Amniotic stem cell (primary cell): ENCODE measurements around the gene ZNF124.
"Not testable (repeated sequence)": the region's sequence is repeated elsewhere in the genome, so short reads cannot be mapped to it uniquely, and the experiment has no call there.

Experiments used
- DNase-seq: peaks from one replicate; lab custom pipeline; 2025; lab: John Stamatoyannopoulos, UW

Gene ZNF124

DNA sequence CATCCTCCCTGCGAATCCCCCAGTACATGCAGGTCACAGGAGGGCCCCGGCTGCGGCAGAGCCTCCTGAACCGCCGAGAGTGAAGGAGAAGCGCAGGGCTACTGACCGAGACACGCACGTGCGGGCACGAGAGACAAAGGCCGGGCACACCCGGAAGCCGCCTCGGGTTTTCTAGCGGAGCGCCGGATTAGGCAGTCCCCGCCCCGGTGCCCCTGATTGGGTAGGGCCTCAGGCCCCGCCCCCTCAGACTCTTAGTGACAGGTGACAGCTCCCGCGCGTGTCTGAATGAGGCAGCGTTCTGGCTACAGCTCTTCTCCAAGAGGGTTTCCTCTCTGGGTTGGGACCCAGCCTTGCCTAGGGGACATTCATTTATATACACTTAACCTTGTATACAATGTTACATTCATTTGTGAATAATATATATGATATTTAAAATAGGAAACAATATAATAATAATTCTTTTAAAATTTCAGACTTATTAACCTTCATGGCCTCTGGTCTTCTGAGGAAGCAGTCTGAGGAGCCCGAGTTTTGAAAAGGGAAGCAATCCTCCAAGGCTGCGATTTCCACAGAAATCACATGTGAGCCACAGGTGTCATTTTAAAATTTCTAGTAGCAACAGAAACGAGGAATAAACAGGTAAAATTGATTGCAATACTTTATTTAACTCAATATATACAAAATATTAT, at the start of gene ZNF124:
Gene ZNF124, minus strand, starts transcription at position 146 of the 689 bp plus-strand sequence. Its CDS starts 143 bp downstream, at position 3.
- DNase-seq = not testable (repeated sequence)

DNA sequence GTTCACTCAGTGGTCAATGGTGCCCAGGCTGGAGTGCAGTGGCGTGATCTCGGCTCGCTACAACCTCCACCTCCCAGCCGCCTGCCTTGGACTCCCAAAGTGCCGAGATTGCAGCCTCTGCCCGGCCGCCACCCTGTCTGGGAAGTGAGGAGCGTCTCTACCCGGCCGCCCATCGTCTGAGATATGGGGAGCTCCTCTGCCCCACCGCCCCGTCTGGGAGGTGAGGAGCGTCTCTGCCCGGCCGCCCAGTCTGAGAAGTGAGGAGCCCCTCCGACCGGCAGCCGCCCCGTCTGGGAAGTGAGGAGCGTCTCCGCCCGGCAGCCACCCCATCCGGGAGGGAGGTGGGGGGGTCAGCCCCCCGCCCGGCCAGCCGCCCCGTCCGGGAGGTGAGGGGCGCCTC, 48.5 kb upstream of the ZNF124 start:
- DNase-seq = not testable (repeated sequence)

DNA sequence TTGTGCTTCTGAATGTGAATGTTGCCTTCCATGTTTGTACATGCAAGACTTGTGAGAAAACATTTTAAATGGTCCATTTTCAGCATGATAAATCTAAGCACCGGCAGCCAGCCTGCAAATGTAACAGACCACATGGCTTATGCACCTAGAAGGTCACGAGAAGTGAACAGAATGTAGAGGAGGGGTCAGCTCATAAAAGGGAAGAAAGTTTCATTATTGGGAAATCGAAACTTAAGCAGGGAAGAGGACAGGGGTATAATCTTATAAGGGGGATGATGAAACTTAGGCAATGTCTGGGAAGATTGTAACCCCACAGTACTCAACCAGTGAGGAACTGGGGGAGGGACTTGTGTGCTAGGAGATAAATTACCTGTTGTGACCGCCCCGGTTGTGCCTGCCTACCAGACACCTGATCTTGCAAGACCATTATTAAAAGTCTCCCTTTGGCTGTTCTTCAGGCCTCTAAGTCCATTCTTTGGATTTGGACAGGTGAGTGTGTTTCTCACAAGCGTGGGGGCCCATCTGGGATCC, 46.4 kb upstream of the ZNF124 start:
- DNase-seq = no peak

DNA sequence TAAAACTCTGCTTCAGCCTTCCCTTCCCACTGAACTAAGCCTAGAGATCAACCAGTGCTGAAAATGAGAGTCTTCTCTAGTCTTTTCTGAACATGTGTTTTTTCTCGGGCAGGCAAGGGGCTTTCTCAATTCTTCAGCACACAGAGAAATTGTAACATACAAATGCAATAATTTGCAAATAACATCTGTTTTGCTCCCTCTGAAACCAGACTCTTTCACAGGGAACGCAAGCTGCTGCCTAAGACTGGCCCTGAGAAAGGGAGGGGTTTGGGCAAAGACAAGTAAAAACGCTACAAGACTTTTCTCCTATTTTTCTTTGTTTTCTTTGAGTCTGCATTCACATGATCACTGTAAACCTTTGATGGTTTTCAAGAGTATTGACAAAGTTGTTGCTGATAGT, 44.4 kb upstream of the ZNF124 start:
- DNase-seq = no peak

DNA sequence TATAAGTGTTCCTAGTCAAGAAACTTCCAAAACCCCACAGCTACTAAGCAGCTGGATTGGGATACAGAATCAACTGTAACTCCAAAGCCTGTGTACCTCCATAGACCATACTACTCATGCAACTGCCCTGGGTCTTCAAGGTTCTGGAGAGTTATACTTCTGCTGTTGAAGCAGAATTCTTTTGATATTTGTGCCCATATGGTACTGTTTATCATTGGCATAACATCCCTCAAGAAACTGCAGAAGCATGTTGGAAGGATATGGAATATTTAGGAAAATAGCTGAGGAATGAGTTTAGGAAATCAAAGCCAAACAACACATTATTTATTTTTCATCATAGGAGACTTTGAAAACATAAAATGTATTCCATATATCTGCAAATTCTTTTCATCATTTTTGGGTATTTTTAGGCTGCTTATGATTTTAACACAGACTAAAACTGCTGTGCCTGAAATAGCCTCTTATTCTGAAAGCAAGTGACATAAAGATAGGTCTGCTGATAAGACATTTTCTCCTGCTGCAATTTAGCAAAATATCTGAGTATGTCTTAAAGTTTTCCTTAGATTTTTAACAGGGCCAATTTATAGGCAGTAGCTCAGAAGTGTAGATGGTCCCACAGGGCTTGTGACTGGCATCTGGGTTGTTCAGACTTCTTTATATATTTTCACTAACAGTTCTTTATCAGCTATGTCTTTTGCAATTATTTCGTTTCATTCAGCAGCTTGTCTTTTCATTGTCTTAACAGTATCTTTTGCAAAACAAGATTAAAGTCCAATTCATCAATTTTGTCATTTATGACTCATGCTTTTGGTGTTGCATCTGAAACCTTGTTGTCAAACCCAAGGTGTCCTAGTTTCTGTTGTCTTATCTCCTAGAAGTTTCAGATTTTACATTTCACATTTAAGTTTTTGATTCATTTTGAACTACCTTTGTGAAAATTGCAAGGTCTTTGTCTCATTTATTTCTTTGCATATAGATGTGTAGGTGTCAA, 41.1 kb upstream of the ZNF124 start:
- no peak for DNase-seq

DNA sequence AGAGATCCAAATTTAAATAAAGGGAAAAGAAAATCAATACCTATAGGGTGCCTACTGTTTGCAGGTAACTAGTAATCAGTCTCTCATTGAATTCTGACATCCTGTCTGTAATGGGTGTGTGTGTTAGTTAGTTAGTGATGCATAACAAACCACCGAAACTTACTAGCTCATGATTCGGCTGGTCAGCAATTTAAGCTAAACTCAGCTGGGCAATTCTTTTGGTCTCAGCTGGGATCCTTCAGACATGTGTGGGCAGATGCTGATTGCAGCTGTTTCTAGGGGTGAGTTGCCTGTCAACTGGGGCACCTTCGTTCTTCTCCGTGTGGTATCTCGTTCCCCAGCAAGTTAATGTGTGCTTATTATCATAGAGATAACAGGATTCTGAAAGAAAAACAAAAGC, 40.2 kb upstream of the ZNF124 start:
- no peak for DNase-seq

DNA sequence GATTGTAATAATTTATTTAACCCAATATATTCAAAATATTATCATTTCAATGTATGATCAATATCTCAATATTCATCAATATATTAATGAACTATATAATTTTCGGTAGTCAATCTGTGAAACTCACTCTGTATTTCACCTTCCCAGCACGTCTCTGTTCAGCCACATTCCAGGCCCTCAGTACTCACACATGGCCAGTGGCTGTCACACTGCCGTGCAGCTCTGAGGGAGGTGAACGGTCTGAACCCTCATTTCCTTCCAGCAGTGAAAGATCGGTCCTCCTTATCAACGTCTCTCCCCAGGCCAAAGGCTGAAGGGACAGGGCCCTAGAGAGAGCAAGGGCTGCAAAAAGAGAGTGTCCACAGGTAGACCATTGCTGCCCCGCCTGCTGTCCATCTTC, 39.5 kb upstream of the ZNF124 start:
- DNase-seq = no peak

DNA sequence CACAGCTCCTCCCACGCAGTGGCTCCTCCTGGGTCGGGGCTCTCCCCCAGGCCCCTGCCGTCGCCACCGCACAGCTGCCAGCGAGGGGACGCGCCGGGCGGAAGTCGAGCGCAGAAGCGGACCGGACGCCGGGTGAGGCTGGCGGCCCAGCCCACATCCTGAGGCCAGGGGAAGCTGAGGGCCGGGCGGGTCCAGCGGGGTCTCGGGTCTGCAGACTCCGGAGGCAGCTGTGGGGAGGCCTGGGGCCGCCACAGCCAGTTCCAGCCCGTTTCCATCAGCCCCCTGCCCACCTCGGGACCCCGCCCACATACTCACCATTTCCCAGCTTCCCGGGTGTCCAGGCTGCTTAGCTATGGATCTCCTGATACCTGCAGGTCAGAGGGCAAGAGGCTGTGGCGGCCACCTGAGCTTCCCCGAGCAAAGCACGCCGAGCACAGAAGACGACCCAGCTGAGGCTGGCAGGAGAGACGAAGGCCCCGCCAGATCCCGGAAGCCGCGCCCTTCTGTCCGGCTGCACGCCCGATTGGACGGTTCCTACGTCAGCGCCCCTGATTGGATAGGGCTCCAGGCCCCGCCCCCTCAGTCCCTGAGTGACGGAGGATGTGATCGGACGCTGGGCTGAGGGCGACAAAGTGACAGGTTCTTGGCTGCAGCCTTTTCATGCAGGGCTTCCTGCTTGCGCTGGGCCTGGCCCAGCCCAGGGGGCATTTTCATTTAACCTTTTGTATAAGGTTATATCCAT, 38.7 kb upstream of the ZNF124 start:
- peak; percentile 91 for DNase-seq

DNA sequence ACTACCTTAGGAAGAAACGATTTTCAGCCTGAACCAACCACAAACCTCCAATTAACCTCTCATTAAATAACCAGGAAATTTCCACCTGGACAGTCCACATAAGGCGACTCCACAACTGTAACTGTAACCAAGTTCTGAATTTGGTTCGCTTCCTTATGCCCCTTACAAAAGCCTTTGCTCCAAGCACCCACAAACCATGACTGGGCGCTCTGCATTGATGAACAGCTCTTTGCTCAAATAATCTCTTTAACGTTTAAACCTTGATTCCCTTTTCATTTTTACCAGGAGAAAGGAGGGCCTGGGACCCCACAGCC, 38.2 kb upstream of the ZNF124 start:
- no peak for DNase-seq

DNA sequence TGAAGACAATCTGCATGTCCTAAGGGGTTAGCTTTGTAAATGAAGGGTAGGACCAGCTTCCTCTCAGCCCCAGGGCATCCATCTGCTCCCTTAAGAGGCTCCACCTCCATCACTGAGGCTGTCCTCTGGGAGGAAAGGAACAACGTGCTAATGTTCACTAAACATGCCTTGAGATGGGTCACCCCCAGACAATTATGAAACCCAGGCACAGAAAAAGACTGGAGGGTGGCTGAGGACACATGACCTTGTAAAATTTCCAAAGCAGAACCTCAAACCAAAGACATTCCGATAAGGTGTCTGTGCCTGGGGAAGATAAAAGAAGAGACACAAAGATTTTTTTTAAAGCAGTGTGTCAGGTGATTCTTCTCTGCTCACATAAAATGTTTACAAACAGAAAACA, 37.6 kb upstream of the ZNF124 start:
- DNase-seq = no peak

DNA sequence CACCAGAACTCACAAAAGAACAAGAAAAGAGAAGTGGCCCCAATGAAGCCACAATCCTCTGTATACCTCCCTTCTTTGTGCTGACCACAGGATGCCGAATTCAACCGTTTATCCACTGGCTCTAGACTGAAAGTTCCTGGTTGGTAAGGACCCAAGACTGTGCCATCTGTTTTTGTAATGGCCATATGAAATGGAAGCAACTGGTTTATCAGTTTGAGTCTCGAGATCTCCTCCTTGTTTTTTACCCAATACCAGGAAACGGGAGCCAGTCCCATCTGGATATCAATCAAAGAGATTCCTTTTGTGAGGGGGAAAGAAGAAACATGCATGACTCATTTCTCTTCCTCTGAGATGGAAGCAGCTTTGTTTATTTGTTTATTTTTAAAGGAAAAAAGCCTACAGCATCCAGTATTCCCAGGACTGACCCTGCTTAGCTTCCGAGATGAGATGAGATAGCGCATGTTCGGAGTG, 32.4 kb upstream of the ZNF124 start:
- no peak for DNase-seq

DNA sequence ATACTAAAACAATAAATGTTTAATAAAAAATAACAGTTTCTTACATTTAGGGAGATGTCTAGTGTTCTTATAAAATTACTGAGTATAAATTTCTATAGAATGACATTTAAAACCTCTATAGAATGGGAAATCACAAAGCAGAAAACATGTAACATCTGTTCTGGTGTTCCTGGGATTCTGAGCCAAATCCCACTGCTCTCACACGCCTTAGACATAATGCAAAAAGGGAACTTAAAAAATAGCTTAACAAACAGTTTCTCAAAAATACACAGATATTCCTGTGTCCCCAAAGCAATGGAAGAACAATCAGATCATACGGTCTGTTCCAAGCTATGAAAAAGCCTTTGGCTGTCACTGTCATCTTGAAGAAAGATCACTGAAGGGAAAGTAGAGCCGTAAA, 27.0 kb upstream of the ZNF124 start:
- no peak for DNase-seq

DNA sequence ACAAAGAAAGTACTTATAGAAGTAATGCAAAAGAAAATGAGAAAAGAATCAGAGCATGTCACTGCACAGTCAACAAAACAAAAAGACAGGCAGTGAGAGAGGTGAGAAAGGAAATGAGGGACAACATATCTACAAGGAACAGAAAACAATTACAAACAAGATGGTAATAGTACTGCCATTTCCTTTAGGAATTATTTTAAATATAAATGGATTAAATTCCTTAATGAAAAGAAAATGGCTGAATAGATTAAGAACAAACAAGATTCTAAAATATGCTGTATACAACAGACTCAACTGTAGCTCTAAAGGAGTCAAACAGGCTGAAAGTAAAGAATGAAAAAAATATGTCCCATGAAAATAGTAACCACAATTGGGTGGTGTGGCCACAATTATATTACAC, 22.1 kb upstream of the ZNF124 start:
- no peak for DNase-seq

DNA sequence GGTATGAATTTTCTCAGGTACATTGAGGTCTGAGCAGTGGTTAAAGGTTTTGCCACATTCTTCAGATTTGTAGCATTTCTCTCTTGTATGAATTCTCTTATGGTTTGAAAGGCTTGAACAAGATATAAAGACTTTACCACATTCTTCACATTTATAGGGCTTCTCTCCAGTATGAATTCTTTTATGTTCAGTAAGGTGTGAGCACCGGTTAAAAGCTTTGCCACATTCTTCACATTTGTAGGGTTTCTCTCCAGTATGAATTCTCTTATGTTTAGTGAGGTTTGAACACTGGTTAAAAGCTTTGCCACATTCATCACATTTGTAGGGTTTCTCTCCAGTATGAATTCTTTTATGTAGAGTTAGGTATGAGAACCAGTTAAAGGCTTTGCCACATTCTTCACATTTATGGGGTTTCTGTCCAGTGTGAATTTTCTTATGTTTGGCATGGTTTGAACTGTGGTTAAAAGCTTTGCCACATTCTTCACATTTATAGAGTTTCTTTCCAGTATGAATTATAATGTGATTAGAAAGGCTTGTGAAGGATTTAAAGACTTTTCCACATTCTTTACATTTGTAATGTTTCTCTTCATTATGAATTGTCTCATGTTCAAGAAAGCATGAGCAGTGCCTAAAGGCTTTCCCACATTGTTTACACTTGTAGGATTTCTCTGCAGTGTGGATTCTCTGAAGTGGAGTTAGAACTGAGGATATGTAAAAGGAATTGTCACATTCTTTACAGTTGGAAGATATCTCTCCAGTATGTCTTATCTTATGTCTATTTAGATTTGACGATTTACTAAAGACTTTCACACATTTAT, 18.4 kb upstream of the ZNF124 start:
- no peak for DNase-seq

DNA sequence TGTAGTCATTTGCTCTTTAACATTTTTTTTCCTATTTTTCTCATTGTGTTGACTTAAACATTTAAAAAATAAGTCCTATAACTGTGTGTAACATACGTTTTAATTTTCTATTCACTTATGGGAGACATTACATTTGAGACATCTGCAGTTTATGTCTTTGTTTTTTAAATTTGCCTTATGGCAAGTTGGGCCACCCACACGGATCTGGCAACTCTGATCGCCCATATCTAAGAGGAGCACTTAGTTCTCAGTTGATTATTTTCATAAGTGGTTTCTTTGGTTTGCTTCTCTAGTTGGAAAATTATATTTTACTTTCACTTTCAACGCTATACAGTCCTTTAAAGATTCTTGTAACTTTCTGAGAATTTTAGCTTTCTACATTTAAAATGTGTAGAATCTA, 13.8 kb upstream of the ZNF124 start:
- DNase-seq = no peak

DNA sequence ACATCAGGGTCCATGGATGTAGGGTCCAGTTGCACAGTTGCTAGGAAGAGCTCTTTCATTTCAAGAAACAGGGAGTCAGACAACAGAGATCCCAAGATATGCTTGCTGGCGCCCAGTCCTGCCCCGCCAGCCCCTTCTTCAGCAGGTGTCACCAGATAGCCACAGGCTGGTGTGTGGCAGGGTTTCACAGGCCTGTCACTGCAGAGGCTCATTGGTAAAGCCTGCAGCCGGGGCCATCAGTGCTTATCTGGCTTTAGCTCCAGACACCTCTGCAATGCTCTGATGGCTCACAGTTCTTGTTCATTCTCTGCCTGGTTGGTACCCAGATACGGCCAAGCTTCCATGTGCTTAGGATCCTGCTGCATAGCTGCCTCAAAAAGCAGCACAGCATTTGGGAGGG, 12.4 kb upstream of the ZNF124 start:
- no peak for DNase-seq

DNA sequence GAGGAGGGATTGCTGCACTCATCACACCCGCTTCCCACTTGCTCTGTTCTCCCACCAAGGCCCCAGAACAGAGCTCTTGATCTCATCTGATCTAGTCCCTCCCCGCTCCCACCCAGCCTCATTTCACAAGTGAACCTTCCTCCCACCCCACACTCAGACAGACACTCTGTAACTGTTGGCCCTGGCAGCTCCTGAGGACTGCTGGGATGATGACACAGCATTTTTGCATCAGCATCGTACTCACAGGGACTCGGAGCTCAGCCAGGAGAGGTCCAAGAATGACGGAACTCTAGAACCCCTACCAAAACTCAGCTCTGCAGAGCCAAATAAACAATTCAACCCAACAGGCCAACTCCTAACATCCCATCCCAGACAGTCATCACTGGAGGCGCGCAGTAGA, 11.2 kb upstream of the ZNF124 start:
- DNase-seq = no peak

DNA sequence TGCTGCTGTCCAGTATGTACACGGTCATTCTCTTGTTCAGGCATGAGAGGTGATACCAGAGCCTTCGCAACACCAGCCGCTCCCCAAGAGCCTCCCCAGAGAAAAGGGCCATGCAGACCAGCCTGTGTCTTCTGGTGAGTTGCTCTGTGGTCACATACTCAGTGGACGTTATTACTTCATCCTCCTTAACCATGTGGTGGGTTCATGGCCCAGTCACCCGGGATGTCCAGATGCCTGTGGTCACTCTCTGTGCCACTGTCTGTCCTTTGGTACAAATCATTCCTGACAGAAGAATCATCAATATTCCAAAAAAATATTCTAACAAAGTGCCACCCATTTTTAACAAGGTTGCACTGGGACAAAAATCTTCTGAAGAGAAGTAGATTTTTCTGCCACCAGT, 8.8 kb upstream of the ZNF124 start:
- no peak for DNase-seq

DNA sequence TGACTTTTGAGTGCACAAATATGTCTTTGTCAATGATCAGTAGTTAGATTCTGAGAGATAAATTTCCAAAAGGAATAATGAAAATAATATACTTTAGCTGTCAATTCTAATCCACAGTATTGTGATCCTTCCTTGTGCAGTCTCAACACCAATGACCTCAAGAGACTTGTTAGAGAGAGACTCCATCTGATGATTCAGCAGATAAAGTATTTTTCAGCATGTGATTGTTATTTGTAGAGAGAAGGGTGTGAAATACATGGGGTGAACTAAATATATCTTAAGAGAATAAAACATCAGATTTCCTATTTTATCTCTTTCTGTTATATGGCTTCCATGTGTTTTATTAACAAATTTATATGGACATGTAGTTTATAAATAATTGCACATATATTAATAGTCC, 5.9 kb upstream of the ZNF124 start:
- no peak for DNase-seq

DNA sequence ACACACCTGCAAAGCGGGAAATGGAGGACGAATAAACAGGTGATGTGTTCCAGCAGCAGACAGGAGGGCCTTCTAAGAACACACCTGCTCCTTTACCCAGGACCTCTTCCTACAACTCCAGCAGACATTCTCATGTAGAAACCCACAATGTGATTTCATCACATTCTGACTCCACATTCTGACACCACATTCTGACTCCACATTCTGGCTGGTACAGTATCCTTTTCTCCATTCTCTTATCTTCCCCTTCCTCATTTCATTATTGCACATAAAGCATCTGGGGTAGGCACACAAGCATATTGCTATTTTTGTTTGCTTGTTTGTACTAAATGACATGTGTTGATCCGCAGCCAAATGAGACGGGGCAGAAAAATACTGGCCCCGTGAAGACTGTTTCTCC, 3.6 kb upstream of the ZNF124 start:
- DNase-seq = no peak

DNA sequence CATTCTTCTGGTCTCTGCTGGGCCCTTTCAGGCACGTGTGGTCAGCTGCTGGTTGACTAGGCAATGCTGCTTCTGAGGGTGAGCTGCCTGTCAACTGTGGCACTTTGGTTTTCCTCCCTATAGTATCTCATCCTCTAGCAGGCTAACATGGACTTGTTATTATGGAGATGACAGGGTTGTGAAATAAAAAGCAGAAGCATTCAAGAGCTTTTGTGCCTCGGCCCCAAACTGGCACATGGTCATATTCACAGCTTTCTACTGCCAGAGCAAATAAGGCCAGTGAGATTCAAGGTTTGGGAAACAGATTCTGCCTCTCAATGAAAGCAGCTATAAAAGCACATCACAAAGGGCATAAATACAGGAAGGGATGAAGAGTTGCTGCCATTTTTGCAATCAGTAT, 1.6 kb upstream of the ZNF124 start:
- no peak for DNase-seq

DNA sequence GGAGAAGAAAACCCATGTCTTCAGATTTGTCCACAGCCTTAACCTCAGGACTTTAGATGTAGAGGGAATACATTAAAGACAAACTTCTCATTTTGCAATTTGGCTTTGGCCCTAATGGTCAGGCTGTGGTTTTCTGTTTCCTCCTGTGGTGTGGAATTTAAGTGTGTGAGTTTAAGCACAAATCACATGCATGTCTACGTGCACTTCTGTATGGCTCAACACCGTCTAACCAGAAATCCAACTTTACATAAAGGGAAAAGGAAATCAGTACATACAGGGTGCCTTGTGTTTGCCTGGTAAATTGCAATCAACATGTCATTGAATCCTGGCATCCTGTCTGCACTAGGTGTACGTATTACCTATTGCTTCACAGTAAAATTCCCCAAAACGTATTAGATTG, 1.2 kb upstream of the ZNF124 start:
- no peak for DNase-seq
